HG03460 (cell line): Measurements from ENCODE around the gene TMIGD1.

Source experiments
- ATAC-seq: cut with Tn5 transposase; IDR thresholded peaks from one replicate; pipeline ENCODE4 v1.9.1; 2021; ENCODE audit not compliant: unreplicated experiment

The TMIGD1 gene, protein sequence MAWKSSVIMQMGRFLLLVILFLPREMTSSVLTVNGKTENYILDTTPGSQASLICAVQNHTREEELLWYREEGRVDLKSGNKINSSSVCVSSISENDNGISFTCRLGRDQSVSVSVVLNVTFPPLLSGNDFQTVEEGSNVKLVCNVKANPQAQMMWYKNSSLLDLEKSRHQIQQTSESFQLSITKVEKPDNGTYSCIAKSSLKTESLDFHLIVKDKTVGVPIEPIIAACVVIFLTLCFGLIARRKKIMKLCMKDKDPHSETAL

DNA sequence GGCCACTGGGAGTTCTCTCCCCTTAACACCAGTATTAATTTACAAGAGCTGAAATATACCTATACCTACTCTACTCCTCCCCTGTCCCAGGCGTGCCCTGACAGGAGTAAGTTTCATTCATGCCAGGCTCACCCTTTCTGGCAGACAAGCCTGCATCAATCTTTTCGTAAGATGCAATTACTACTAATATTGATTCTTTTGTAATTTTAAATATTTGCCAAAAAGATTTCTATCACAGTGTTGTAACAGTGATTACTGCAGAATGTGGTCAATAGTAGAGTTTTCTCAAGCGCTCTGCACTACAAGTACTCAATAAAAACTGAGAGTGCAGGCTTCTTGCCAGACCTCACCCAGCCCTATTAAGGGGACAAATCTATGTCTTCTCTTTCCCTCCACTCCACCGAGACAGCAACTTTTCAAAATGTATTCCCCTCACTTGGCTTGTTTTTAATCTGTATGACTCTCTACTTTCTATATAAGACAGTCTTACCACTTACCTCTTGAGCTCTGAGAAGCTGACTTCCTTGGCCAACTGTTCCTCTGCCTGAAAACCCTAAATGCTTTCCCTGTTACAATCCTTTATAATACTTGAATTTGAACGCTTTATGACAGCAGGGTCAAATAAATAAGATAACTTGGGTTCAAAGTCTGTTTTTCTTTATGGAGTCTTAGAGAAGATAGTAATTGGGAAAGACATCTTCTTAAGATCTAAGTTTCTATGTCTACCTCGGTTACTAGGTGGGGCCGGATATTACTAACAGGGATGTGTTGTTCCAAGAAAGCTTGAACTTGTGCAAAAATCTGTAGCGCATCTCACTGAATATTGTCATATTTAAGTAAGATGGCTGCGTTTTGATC, at the start of gene TMIGD1:
TMIGD1 (minus strand) TSS at position 555 of the 858 bp plus-strand sequence. CDS start 1,924 bp downstream, outside the sequence.
- ATAC-seq = no peak

DNA sequence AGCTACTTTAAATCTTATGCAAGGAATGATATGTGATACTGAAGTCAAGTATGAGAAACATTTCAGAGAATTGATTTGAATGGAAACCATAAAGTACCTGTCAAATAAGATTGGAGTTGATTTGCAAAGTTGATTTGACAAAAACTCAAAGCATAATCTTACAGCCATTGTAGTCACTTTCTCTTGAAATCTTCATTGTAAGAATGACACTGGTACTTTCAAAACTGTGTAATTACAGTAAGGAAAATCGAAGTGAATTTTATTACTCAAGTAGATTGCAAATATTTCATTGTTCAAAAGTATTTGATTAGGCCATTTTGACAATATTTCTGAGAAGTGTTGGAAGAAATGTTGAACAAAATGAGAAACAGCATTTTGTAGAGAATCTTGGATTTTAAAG, 48.5 kb upstream of the TMIGD1 start:
- ATAC-seq = no peak

DNA sequence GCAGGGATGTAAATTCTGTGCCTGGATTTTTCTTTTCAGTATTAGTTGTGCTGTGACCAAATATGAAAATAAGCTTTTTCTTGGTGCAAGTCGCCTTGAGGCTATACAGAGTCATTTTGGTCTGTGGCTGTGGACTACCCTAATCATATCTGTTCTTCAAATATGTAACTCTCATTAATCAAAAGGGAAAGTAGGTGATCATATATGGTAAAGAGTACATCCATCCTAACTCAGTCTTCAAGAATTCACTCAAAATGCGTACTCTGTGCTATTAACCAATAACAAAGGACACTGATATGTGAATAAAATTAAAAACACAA, 47.4 kb upstream of the TMIGD1 start:
- ATAC-seq = no peak

DNA sequence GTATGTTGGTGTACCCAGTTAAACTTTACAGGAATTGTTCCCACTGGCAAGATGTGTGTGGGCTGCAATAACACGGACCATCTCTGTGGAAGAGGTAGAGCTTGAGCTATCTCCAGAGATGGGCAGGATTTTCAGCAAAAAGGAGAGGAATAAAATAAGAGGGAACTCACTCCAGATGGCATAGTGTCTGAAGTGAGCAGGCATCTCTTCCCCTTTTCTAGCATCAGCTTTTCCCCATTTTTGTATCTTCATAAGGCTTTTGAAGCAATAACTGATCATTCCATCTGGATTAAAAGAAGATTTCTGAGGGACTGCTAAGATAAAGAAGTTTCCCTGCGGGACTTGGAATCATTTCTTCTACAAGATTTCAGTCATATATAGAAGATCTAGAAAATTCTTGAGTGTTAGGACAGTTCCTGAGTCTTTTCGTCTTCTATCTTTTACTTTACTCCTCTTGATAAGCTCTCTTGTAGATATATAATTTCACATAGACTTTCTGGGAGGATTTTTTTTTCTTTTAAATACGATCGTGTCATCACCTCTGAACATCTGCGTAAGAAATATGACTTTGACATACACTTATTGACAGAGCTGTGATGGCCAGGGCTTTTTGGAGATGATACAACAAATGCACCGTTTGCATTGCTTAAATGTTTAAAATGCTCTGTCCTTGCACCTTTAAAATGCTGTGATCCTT, 46.9 kb upstream of the TMIGD1 start:
- ATAC-seq = no peak

DNA sequence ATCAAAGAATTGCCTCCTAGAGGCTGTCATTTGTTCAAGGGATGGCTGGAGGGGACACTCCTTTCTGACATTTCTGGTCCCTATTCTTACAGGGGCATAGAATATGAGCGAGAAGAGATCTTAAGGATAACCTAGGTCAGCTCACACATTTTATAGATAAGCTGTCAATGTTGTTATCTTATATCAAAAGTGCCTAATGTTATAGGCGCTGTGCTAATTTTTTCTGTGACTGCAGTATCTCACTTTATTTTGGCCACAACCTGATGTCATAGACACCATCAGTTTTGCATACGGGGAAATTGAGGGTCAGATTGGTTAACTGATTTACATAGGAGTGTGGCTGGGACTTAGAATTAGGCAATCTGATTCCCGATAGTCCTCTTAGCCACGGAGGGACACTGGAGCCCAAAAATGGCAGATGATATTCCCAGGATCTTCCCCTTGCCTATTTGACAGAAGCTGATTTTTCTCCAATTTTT, 46.1 kb upstream of the TMIGD1 start:
- no peak for ATAC-seq

DNA sequence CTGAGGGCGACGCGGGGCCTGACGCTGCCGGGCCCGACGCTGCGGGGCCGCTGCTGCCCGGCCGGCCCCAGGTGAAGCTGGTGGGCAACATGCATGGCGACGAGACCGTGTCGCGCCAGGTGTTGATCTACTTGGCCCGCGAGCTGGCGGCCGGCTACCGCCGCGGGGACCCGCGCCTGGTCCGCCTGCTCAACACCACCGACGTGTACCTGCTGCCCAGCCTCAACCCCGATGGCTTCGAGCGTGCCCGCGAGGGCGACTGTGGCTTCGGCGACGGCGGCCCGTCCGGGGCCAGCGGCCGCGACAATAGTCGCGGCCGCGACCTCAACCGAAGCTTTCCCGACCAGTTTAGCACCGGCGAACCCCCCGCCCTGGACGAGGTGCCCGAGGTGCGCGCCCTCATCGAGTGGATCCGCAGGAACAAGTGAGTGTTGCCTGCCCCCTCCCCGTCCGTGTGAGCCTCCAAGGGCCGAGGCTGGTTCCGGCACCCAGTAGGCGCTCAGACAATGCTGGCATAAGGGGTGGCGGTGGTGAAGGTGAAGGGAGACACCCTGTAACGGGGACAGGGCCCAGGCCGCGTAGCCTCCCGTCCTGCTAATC, 45.5 kb upstream of the TMIGD1 start:
- peak; percentile 1 for ATAC-seq

DNA sequence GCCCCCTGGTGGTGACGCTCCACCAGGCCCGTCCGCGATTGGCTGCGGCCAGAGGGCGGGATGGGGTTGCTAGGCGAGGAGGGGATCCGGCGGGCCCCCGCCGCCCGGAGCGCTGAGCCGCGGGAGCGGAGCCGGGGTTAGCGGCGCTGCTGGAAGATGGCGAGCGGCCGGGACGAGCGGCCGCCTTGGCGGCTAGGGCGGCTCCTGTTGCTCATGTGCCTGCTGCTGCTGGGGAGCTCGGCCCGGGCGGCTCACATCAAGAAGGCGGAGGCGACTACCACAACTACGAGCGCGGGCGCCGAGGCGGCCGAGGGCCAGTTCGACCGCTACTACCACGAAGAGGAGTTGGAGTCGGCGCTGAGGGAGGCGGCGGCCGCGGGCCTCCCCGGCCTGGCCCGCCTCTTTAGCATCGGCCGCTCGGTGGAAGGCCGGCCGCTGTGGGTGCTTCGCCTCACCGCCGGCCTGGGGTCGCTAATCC, 45.0 kb upstream of the TMIGD1 start, which contains the start of gene CPD:
CPD (plus strand) TSS at position 103 of the 478 bp plus-strand sequence; CDS start at position 157, 54 bp downstream.
- peak; percentile 84 for ATAC-seq

DNA sequence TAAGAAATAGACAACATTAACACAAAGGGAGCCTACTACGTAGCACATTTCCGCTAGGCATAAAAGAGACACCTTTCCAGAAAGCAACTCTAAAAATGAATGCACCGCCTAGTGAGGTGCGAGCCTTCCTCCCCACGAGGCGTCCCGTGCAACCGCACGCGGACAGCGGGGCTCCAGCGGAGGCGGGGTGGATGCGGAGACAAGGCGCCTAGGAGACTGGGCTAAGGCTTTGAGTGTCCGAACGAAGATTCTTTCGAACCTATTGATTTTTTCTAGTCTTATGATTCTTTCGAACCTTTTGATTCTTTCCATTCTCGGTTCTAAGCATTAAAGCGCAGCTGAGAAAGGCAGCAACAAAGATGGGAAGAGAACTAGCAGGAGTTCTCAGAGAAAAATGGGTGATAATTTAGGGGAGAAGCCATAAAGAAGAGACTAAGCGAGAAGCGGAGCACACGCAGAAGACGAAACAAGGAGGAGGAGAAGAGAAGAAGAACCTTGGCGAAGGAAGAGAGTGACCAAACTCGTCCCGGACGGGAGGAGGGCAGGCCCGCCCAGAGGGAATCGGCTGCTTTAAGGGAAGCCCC, 44.5 kb upstream of the TMIGD1 start:
- no peak for ATAC-seq

DNA sequence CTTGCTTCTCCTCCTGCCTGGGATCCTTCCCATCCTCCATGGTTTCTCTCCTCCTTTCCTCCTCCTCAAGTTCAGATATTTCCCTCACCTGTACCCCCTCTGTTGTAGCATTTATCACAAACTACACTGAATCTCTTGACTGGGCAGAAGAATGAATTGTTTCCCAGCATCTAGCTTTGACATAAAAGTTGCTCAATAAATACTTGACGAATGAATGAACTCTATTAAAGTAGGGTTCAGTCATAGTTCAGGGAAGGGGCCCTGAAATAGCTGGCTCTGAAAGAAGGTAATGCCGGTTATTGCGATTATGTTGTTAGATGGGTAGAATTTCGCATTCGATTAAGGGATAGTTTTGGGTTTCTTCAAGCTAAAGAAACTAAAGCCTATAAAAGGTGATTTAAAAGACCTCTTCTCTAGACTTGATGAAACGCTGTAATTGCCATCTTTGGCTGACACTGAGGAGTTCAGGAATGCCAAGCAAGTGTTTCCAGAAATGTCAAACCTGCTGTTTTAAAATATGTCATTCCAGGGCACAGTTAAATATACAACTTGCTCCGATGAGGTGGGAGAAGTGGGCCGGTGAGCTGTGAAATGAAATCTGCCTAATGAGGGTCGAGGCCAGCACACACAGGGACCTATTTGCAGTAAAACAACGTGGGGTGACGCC, 43.9 kb upstream of the TMIGD1 start:
- ATAC-seq = no peak

DNA sequence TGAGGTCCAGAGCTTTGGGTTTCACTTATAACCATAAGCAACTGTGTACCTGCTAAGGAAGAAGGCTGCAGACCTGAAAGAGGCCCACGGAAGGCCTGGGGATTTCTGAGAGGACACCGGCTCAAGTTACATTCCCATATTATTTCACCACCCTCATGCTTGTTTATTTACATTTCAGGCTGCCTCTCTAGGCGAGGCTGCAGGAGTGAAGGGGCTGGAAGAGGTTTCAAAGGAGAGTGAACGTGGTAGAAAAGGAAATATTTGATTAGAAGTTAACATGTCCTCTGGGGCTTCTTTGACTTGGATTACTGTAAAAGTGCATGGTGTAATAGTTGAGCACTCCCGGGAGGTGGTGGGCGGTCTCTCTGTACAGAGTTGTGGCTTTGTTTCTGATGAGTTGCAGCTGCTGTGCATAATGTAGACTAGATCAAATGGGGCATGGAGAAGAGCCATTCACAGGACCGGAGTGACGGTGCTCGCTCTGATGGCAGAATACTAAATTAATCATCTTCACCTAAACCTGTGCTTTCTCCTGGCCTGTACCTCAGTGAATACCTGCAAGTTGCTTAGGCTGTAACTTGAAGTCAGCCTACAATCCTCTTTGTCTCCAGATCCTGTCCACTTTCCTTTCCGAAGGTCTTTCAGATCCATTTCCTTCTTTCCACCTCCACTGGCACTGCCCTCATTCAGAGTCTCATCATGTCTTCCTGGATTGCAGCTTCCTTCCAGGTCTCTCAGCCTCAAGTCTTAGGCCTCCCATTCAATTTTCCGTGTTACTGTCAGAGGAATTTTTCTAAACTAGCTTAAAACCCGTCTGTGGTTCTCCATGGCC, 43.0 kb upstream of the TMIGD1 start:
- no peak for ATAC-seq

DNA sequence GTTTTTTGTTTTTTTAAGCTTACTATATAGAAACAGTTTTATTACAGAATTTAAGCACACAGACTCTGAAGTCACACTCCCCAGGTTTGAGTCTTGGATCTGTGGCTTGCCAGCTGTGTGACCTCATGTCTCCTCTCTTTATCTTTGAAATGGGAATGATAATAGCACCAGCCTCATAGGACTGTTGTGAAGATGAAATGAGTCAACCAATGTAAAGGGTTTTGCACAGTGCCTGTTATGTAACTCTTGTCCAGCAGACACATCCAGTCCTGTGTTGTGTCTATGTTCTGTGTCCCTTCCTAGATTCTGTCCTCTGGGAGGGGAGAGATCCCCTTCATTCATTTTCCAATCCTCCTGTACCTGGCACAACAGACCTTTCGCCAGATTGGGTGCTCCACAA, 41.8 kb upstream of the TMIGD1 start:
- ATAC-seq = no peak

DNA sequence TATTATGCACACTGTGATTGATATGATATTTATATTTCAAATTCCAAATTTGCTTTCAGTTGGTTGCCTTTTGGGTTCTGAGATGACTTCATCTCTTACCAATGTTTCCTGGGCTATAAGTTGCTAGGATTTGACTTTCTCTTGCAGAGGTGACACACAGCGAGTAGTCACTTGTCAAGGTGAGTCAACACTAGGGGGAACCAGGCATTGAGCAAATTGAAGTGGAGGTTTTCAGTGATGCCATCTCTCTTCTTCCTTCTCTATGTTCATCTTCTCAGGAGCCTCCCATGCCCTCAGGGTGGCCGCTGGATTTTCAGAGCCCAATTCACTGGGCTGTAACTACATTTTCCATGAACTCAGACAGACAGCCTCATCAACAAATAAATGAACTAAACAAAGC, 38.9 kb upstream of the TMIGD1 start:
- ATAC-seq = no peak

DNA sequence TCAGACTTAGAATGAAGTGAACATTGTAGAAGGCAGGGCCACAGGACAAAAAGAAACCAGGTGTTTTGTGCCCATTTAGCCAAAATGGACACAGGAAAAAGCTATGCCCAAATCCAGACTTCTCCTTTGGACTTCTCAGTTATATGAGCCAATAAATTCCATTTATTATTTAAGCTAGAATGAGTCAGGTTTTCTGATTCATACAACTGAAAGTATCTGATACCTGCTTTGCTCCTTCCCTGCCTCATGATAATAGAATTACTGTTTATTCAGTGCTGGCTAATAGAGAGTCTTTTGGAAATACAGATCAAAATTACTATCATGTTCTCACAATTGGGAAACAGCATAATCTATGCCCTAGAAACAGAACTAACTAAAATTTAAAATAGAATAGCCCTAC, 36.1 kb upstream of the TMIGD1 start:
- no peak for ATAC-seq

DNA sequence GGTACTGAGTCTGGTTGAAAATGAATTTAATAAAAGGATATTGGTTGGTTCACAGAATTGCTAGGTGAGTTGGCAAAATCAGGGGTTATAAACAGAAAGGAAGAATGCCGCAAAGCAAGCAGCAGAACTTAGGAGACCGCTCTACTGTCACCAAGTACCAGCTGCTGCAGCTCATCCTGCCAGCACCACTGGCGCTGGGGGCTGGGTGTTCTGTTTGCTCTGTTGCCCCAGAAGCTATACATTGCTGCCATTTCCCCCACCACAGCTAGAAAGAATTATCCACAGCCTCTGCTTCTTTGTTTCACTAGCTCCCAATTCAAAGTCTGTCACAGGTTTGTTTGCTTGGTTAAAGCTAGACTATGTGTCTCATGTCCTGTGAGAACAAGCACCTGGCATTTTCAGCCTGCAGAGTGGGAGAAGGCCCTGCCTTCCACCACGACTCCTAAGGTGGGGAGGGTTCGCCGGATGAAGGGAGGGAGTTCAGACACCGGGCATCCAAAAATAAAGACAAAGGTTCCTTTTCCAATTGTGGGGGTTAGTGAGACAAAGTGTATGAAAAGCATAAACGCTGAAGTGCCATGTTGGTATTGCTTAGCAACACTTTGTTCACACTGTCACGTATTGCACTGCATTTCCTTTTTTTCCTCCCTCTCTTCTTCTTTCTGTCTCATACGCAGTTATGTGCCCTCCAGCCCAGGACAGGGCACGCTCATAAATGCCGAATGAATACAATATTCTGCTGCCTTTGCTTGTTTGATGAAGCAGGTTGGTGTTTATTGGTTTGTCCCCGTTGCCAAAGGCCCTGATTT, 35.3 kb upstream of the TMIGD1 start:
- no peak for ATAC-seq

DNA sequence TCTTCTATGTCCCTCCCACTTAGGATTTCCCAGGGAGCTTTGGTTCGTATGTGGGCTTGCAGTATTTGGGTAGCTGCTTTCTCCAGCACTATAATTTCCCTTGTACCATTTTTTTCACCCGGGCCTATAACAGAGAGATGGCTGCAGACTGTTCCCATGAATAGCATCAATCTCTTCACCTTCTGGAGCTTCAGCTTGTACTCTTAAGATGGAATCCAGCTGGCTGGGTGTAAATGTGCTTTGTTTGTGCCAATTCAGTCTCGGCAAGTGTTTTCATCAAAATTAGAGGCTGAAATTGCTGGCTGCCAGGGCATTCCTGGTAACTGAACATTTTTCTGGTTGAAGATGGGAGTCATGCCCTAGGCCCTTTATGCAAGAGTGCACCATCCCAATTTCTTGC, 32.7 kb upstream of the TMIGD1 start:
- no peak for ATAC-seq

DNA sequence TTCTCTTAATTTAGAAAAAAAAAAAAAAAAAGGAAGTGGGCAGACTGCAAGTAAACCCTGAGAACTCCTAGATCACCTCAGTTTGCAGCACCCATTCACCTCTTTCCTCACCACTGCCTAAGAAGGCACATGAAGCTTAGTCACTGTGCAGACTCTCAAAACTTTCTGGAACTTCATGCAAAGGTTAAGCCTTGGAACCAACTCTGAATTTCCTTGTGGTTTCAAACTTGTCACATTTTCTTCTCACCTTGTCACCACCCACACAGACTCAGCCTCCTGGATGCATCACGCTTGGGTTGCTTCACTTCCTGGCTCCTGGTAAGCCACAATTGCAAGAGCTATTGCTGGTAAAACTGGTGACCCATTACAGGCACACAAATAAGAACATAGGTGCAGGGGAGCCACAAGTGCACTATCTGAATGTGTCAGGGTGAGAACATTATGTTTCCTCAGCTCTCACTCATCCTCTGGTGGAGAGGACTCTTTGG, 29.9 kb upstream of the TMIGD1 start:
- peak; percentile 80 for ATAC-seq

DNA sequence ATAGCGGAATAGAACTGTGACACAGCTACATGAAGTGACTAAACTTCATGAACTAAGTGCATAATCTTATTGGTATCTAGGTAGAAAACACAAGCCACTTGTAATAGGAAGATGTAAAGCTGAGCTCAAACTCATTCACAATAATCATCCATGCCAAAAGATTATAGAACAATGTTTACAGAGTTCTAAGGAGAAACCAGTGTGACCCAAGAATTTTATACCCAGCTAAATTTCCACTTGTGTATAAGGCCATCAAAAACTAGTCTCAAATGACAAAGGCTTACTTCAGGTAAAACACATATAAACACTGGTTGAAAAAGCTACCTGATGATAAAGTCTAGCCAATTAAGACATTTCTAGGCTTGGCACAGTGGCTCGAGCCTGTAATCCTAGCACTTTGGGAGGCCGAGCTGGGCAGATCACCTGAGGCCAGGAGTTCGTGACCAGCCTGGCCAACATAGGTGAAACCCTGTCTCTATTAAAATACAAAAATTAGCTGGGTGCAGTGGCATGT, 28.0 kb upstream of the TMIGD1 start:
- no peak for ATAC-seq
